ENCODE results near the gene POLR1A. TPM values are rescaled to one million over a fixed set of nuclear protein-coding genes. Genes with fewer than 3 reads are reported as not detected.

POLR1A gene
- total and polyA plus RNA-seq, 4 donors, result 5.5 to 39.1 (median 9.7) TPM

- no peak overlapping the region for H3K4me3 ChIP-seq
- 98% methylated on average over 5 of the region's 5 CpGs for WGBS, 2 donors
- no peak for TF ChIP-seq CTCF (IDR thresholded peaks at IDR 0.05; ENCODE audit: control extremely low read depth, extremely low read depth)
- ATAC-seq (ENCODE audit: insufficient read depth, low FRiP score) (no peak), DNase-seq (no peak)
- H3K36me3 ChIP-seq (ENCODE audit: control insufficient read depth in 4 of 4, insufficient read depth in 4 of 4, low read length in 4 of 4), result peaks cover 32 to 54% (median 49%) of the 10 kb centered on the region in 4 donors
- H3K27ac ChIP-seq (ENCODE audit: low read depth in 1 of 2, low read length in 1 of 2), result no peak overlapping the region
- peaks cover 0 to 4% (median under 1%) of the 10 kb centered on the region in 4 donors for H3K9me3 ChIP-seq (ENCODE audit: control insufficient read depth in 4 of 4, insufficient read depth in 3 of 4, low read length in 3 of 4)
- peaks cover 0 to 9% (median 0%) of the 10 kb centered on the region in 5 donors for H3K4me1 ChIP-seq (ENCODE audit: control insufficient read depth in 5 of 5, insufficient read depth in 5 of 5, low read length in 5 of 5)
- H3K27me3 ChIP-seq (ENCODE audit: control insufficient read depth in 3 of 3, insufficient read depth in 3 of 3, low read length in 2 of 3), result no peaks in the 10 kb centered on the region
- no peak overlapping the region for H3K9ac ChIP-seq (ENCODE audit: insufficient read depth in 1 of 2, low read length in 2 of 2)
Observed at GRCh38 chr2:86068648-86069047, 37.0 kb downstream of the POLR1A start.

DNA sequence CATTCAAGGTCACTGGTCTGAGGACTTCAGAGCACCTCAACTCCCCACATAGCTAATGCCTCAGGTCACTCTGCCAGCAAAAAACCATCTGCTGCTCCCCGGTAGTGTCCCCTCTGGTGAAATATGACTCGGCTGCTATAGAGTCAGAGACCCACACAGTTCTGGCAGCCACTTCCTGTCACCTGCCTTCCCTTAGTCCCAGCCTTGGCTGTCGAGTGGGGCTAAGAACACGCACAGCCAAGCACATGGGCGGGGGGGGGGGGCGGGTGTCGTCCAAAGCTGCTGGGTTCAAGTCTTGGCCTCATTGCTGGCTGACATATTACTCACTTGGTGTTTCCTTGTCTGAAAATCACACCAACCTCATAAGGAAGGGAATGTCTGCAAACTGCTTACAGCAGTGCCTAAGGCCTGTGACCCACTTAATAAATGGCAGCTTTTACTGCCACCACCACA, 37.5 kb downstream of the POLR1A start:
- ATAC-seq (ENCODE audit: insufficient read depth, low FRiP score), result no peak
- no peaks in the 10 kb centered on the region for H3K27me3 ChIP-seq (ENCODE audit: control insufficient read depth in 3 of 3, insufficient read depth in 3 of 3, low read length in 2 of 3)
- H3K4me1 ChIP-seq (ENCODE audit: control insufficient read depth in 5 of 5, insufficient read depth in 5 of 5, low read length in 5 of 5), result peaks cover 0 to 9% (median 0%) of the 10 kb centered on the region in 5 donors
- no peak overlapping the region for H3K4me3 ChIP-seq
- H3K27ac ChIP-seq (ENCODE audit: low read depth in 1 of 2, low read length in 1 of 2), result no peak overlapping the region
- WGBS, 2 donors, result 41 to 53% methylated on average over 7 of the region's 7 CpGs
- no peak for DNase-seq
- peaks cover 30 to 56% (median 51%) of the 10 kb centered on the region in 4 donors for H3K36me3 ChIP-seq (ENCODE audit: control insufficient read depth in 4 of 4, insufficient read depth in 4 of 4, low read length in 4 of 4)
- no peak for TF ChIP-seq CTCF (IDR thresholded peaks at IDR 0.05; ENCODE audit: control extremely low read depth, extremely low read depth)
- peaks cover 0 to 4% (median 1%) of the 10 kb centered on the region in 4 donors for H3K9me3 ChIP-seq (ENCODE audit: control insufficient read depth in 4 of 4, insufficient read depth in 3 of 4, low read length in 3 of 4)
- no peak overlapping the region for H3K9ac ChIP-seq (ENCODE audit: insufficient read depth in 1 of 2, low read length in 2 of 2)

DNA sequence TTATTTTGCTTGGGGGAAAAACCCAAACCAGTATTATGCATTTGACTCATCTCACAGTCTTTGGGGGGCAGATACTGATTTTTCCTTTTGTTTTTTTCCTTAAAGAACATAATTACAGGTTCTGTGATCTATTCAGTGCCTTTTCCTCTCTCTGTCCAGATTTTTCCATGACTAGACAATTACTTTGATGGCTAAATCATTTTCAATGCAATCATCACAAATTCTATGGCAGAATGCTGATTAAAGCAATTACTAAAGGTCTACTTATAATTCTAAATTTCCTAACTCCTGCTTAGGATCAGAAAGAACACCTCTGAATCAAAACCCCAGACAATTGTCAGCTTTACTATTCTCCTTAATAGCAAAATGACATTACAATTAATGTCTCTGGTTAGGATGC, 38.8 kb downstream of the POLR1A start:
- peaks cover 0 to 4% (median 1%) of the 10 kb centered on the region in 4 donors for H3K9me3 ChIP-seq (ENCODE audit: control insufficient read depth in 4 of 4, insufficient read depth in 3 of 4, low read length in 3 of 4)
- no peaks in the 10 kb centered on the region for H3K27me3 ChIP-seq (ENCODE audit: control insufficient read depth in 3 of 3, insufficient read depth in 3 of 3, low read length in 2 of 3)
- ATAC-seq (ENCODE audit: insufficient read depth, low FRiP score) (no peak), DNase-seq (no peak)
- no peak for TF ChIP-seq CTCF (IDR thresholded peaks at IDR 0.05; ENCODE audit: control extremely low read depth, extremely low read depth)
- H3K36me3 ChIP-seq (ENCODE audit: control insufficient read depth in 4 of 4, insufficient read depth in 4 of 4, low read length in 4 of 4), result peaks cover 29 to 59% (median 53%) of the 10 kb centered on the region in 4 donors
- no peak overlapping the region for H3K4me3 ChIP-seq
- H3K27ac ChIP-seq (ENCODE audit: low read depth in 1 of 2, low read length in 1 of 2), result no peak overlapping the region
- peaks cover 0 to 1% (median 0%) of the 10 kb centered on the region in 5 donors for H3K4me1 ChIP-seq (ENCODE audit: control insufficient read depth in 5 of 5, insufficient read depth in 5 of 5, low read length in 5 of 5)
- no peak overlapping the region for H3K9ac ChIP-seq (ENCODE audit: insufficient read depth in 1 of 2, low read length in 2 of 2)

Data from lung (tissue), 12 donors.